GM13976 (cell line): Measurements from ENCODE around the gene SOX10.

Experiments used
- DNase-seq: peaks from one replicate; pipeline ENCODE4 v3.0.0; 2012; ENCODE audit warnings: low spot score
- CTCF ChIP-seq: IDR thresholded peaks from 2 replicates; pipeline ENCODE4 v1.5.1; 2012; ENCODE audit warnings: borderline replicate concordance, mild to moderate bottlenecking; ENCODE audit not compliant: insufficient read depth; ENCODE audit errors: extremely low read depth, missing control alignments, control extremely low read depth
- in situ Hi-C: fragments of 300-500 bp; cut with MboI; formaldehyde crosslinking; loops from one replicate; pipeline ENCODE4 v1.12.0; 2022; ENCODE audit warnings: low sequenced_read_pairs, mixed read lengths, inconsistent platforms; ENCODE audit not compliant: unreplicated experiment

Gene SOX10

GRCh38 chr22:37971475-37972434, 12.6 kb downstream of the SOX10 start:
- in situ Hi-C loops: no loop called here
- TF ChIP-seq CTCF: no peak
- DNase-seq: no peak

- no peak for TF ChIP-seq CTCF
- DNase-seq: no peak
- in situ Hi-C loops: no loop called here
Observed at GRCh38 chr22:37970864-37971263, 13.5 kb downstream of the SOX10 start.

- TF ChIP-seq CTCF: no peak
- no peak for DNase-seq
- in situ Hi-C loops: loop anchor here (10.0 kb wide), 2 partner anchors 56 to 154 kb away; no protein-coding TSS in a partner anchor
Observed at GRCh38 chr22:37968452-37969251, 15.7 kb downstream of the SOX10 start.

- DNase-seq: no peak
- TF ChIP-seq CTCF: no peak
- in situ Hi-C loops: loop anchor here (10.0 kb wide), 2 partner anchors 57 to 153 kb away; no protein-coding TSS in a partner anchor
Observed at GRCh38 chr22:37967637-37968451, 16.5 kb downstream of the SOX10 start.

GRCh38 chr22:37967147-37967546, 17.2 kb downstream of the SOX10 start:
- no peak for TF ChIP-seq CTCF

More at GRCh38 chr22:37967147-37967546, 17.2 kb downstream of the SOX10 start:
- in situ Hi-C loops: loop anchor here (10.0 kb wide), 2 partner anchors 58 to 152 kb away; no protein-coding TSS in a partner anchor
- no peak for DNase-seq
